DMS79 treated with DMSO at 0.1 percent for 48 hours (cell line): Measurements from ENCODE around the gene STBD1.
A peak's percentile ranks its signal among the peaks of the same experiment; 100 is the strongest.
"Not testable (repeated sequence)": the region's sequence is repeated elsewhere in the genome, so short reads cannot be mapped to it uniquely, and the experiment has no call there.

ENCODE experiments used
- DNase-seq: peaks from one replicate; lab custom pipeline; 2025; lab: John Stamatoyannopoulos, UW

The STBD1 gene

GRCh38 chr4:76322236-76322635 lies 15.7 kb downstream of the STBD1 start:
- DNase-seq = no peak

GRCh38 chr4:76325072-76325471 lies 18.5 kb downstream of the STBD1 start:
- DNase-seq = no peak

DNA sequence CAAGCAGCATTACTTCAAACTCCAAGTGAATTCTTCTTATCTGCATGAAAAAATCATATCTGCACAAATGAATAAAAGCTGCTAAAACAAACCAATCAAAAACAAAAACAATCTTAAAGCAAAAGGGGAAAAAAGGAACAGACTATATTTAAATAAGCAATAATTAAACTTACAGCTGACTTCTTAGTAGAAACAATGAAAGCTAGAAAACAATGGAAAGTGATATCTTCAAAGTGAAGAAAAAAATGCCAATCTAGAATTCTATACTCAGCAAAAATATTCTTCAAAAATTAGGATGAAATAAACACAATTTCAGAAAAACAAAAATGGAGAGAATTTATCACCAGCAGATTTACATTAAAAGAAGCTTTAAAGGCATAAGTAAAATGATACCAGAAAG lies 20.0 kb downstream of the STBD1 start:
- DNase-seq = no peak

GRCh38 chr4:76334885-76335284 lies 28.4 kb downstream of the STBD1 start:
- DNase-seq = no peak

DNA sequence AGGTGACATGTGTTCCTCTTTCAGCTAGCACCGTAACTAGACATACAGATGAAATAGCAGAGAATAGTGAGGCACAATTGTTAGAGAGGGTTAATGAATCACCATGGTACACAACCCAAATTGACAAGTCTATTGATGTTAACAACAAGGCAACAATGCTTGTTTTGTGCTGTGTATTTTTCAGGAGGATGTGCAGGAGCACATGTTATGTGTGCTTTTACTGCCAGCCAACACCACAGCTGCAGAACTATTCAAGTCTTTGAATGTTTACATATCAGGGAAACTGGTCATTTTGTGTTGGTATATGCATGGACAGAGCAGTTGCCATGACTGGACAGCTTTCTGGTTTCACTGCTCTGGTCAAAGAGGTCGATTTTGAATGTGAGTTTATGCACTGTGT lies 32.8 kb downstream of the STBD1 start:
- no peak for DNase-seq

GRCh38 chr4:76341063-76341462 lies 34.5 kb downstream of the STBD1 start:
- DNase-seq = no peak

DNA sequence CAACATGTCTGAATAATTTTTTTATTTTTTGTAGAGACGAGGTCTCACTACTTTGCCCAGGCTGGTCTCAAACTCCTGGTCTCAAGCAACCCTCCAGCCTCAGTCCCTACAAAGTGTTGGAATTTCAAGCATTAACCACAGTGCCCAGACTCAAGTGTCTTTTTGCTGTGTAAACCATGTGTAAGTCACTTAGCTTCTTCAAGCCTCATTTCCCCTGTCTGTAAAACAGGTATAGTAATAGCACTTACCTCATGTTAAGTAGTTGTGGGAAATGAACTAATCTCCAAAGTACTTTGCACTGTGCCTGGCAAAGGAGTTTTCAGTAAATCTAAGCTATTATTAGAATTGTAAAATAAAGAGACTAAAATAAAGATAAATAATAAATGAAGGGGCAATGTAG lies 35.7 kb downstream of the STBD1 start:
- DNase-seq = peak; percentile 87

- no peak for DNase-seq
These were observed 36.3 kb downstream of the STBD1 start for GRCh38 chr4:76342803-76343202.

- no peak for DNase-seq
These were observed 48.3 kb downstream of the STBD1 start for GRCh38 chr4:76354517-76355473.

GRCh38 chr4:76357981-76358380 lies 51.4 kb downstream of the STBD1 start:
- DNase-seq = no peak

- not testable (repeated sequence) for DNase-seq
These were observed 53.4 kb downstream of the STBD1 start for GRCh38 chr4:76359881-76360466.
